GM19467 (cell line): ENCODE data around the gene WIPI1.

Experiments used
- ATAC-seq: cut with Tn5 transposase; IDR thresholded peaks from one replicate; pipeline ENCODE4 v1.9.1; 2021; ENCODE audit warnings: mild to moderate bottlenecking, moderate library complexity; ENCODE audit not compliant: unreplicated experiment

Gene WIPI1

DNA sequence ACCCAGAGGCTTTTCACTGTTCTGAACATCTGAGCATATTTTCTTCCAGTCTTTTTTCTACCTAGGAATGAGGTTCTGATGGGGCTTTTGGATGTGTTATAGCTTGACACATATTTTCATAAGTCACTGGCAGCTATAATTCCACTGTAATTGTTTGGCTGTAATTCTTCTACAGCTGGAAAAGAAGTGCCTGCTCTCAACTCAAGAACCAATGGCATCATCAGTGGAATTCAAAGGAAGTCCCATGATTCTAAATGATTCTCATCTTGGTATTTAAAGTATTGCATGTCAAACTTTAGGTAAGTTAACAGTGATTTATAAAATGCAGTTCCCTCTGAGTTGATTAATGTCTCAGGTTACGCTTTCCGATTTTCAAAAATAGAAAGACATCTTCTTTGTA is 16.8 kb downstream of the WIPI1 start:
- ATAC-seq: no peak

DNA sequence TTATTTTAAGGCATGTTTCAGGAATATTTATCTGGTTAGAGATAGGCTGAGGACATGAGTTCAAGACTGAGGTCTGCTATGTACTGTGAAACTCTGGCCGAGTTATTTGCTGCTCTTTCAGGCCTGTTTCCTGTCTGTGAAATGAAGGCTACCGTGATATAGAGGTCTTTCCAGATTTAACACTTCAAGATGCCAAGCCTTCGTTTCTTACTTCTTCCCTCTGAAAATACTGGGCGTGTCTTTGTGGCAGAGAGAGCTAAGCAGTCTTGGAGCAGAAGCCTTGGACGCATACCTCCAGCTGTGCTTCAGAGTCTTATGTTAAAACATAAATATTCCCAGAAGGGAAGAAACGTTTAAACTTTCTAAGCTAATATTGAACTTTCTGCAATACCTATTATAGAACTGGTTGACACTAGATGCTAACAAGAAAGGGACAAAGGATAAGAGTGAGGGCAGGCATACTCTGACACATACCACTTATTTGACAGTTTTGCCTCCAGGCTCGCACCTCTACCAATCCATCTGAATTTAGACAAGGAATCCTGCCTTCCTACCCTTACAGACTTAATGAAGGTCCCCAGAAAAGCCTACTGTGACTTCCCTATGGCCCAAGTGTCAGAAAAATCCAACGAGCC is 17.5 kb downstream of the WIPI1 start:
- ATAC-seq: no peak

DNA sequence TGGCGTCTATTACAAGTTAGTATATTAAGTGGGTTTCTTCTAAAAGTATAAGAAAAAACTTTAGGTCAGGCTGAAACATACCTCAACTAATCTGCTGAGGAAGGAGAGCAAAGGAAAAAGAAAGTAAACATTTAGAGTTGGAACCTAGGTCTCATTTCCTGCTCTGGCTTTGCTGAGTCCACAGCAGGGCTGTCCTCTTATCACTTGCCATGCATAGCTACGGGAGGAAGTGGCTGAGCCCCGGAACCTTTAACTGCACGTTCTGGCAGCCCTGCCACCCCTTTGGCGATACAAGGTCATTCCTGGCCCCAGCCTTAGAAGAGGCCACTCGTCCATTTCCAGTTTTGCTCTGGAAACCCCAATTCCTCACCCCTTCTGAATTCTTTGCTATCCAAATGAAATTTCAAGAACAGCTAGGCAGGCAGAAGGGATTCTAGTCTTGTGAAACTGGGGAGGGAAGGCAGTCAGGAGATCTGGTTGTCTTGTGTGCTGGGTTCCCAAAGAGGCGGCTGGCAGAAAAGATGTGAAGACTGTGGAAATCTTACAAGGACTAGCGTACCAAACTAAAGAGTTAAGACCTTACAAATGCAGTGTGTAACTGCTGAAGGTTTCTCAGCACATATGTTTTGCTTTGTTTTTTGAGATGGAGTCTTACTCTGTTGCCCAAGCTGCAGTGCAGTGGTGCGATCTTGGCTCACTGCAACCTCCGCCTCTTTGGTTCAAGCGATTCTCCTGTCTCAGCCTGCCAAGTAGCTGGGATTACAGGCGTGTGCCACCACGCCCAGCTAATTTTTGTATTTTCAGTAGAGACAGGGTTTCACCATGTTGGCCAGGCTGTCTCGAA is 19.1 kb downstream of the WIPI1 start:
- ATAC-seq: peak; percentile 84

DNA sequence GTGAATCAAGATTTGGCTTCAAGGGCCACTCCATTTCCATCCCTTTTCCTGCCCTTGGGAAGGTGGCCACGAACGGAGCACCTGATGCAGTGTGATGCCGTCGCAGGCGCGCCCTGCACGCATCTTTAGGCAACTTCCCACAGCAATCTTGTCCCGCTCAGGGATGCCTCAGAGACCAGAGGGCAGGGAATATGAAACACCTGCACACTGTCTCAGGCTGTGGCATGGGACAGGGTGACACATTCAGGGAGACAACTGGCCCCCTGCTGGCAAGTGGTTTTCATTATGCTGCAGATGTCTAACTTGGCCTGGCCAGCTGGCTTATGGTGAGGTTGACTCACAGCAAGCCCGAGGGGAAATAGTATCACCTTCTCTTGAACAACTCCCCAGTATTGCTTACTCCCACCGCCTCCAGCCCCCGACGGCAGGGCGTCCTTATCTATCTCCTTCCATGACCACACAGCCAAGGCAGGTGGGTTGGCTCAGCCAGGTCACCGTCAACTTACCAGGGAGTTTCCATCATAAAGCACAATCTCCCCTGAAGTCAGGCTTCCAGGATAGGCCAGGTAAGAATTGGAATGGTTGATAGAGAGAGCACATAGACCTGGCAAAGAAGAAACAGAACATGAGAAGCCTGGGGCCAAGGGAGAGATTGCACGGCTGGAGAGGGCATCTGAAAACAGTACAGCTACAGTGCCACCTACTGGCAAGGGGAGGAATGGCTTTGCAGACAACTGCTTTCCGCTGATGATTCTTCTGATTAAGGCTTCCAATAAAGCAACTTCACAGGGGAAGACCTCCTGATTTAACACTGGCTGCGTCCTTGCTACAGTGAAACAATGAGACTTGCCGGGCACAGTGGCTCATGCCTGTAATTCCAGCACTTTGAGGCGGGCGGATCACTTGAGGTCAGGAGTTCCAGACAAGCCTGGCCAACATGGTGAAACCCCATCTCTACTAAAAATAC is 21.1 kb downstream of the WIPI1 start:
- ATAC-seq: no peak

DNA sequence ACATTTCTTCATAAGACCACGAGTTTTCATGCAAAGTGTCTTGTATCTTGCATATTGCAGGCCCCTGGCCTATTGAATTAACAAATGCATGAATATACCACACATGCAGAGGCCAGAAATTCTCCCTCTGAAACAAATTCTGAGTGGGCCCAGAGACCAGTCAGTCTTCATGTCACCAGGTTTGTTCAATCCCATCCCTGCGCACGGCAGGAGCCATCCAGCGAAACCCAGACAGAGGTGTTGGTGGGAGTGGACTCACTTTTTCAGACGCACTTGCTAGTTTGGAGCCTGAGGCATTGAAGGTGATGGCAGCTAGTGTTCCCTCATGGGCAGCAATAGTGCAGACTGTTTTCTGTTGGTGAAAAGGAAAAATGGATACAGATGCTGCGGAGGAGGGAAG is 21.9 kb downstream of the WIPI1 start:
- no peak for ATAC-seq

DNA sequence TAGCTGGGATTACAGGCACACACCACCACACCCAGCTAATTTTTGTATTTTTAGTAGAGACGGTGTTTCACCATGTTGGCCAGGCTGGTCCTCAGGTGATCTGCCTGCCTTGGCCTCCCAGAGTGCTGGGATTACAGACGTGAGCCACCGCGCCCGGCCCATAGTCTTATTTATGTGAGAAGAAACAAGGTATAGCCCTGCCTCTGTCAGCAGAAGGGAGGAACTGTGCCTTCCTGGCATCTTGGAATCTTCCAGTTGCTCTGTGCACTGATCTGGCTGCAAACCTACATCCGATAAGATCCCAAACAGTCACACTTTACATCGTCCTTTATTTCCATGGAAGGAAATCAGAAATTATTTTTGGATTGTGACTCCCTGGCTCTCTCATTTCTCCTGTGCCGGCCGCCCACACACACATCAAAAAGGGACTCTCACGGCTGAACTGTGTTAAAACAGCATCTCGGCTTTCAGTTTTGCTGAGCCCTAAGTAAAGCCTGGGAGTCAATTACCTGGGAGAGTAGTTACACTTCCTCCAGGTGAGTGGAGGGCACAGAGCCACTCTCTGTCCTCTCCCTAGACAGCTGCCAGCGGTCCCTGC is 23.3 kb downstream of the WIPI1 start:
- ATAC-seq: no peak

DNA sequence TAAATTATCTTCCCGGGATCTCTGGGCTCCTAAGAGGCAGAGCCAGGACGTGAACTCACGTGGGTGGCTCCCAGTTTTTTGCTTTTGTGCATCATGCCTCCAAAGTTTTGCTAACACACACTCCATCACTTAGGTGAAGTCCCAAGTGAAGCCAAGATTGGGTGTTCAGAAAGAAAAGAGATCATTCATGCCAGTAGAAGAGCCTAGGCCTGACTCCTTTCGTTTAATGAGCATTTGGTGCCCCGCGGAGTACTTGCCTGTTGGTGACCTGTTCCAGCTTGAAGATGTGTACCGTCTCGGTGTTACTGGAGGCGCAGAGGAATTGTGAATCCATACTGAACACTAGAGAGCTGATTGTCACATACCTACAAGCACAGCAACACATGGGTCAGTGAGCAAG is 24.1 kb downstream of the WIPI1 start:
- no peak for ATAC-seq

DNA sequence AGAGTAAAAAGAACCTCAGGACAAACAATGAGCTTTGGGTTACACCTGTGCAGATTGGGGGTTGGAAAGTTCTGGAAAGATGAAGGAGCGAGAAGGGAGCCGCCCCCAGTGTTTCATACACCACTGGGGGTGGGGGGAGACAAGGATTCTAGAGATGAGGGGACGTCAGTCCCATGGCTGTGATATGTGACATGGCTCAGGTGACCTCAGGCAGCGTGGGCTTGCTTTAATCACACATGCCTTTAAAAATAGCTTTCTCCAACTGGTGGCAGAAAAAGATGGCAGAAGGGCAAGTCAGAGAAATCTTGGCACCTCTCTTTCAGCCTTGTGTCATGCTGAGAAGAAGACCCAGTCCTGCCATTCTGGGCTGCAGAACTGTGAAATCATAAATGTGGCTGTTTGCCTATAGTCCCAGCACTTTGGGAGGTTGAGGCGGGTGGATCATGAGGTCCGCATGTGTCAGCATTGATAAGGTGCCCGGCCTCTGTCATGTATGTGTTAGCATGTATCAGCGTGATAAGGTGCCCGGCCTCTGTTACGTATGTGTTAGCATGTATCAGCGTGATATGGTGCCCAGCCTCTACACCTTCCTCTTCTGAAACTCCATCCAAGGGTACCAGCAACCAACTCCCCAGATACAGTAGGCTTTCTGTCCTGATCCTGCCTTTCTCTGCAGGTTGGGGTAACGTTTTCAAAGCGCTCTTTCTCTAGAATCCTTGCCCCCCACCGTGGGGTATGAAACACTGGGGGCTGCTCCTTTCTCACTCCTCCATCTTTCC is 25.0 kb downstream of the WIPI1 start:
- ATAC-seq: no peak

DNA sequence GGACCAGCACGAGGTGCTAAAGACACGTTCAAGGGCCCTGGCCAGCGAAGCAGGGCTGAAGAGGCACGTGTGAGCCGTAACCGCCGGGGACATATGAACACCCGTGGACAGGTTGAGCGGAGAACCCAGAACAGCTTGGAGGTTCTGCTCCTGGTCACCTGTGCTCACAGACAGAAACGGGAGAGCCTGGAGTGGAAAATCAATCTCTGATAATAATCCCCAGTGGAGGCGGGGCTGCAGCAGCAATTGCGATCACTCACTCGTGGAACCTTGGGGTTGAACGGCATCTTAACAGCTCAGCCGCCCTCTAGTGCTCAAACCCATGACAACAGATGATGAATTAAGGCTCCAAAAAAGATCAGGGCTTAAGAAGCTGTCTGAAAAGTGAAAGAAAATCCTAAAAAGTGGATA is 25.6 kb downstream of the WIPI1 start:
- no peak for ATAC-seq

DNA sequence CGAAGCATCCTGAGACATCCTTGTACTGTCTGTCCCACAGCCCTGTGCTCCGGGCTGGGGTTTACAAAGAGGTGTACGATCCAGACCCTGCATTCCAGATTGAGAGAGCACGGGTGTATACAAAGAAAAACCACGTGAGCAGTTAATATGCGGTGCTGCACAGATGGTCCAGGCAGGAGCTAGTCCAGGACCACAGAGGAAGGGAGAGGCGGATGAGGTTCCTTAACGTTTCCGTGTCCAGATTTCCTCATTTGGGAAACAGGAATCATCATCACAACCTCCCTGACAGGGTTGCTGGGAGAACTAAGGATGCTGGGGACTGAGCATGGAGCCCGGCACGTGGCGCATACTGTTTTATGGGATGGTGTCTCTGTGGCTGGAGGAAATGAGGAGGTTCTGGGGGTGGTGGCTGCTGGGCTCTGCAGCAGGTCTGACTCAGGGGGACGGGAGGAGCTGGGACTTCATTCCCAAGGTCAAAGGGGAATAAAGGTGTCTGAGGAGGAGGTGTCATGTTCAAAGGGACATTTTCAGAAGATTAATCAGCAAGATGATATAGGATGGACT is 26.2 kb downstream of the WIPI1 start:
- no peak for ATAC-seq

DNA sequence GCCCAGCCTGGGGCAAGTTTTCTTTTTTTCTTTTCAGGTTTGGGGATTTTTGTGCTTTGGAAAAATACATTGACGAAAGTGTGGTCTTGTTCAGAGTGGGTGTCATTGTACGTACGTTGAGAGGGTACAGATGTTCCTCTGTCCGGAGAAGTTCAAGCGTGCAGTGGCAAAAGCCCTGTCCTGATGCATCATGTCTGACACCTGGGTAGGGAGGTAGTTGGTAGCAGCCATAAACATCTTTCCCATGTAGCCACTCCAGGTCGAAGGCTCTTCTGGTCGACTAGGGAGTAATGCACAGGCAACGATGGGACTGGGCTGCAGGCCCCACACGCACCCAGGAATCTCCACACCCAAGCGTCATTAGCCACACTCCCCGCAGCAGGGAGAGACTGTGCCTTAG is 27.4 kb downstream of the WIPI1 start:
- no peak for ATAC-seq

DNA sequence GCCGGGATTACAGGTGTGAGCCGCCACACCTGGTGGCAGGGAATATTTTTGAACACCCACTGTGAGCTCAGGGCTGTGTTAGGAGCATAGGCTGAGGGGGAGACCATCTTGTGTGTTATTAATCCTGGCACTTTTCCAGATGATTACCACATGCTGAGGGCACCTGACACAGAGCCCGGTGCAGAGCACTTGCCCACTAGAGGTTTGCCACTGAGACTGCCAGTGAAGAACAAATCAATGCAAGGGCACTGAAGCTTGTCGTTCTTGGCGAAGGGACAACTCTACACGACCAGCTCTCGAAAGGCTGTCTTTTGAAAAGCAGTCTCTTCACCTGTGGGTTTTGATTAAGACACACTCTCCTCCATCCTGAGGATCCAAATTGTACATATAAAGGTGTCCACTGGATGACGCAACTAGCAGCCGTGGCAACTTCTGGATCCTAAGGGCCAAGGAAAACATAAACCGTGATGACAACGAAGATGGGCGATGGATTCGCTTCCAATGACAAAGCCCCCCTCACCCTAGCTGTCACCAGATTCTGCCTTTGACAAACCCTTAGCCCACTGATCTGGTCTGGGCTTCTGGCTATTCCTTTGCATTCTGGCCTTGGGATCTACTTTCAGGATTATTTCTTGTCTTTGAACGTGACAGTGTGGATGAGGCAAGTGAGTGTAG is 28.7 kb downstream of the WIPI1 start:
- ATAC-seq: no peak

DNA sequence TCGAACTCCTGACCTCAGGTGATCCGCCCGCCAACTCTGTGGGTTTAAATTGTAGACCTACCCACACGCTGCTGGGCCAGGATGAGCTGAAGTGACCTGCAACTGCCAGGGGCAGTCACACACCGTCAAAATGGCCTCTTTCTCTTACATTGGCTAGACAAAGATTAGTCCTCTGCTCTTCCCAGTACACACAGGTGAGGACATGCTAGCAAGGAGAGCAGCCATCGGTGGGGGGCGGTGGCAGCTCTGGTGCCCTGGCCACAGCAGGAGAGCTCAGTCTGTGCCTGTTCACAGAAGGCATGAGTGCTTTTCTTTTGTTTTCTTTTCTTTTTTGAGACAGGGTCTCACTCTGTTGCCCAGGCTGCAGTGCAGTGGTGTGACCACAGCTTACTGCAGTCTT is 29.7 kb downstream of the WIPI1 start:
- no peak for ATAC-seq

DNA sequence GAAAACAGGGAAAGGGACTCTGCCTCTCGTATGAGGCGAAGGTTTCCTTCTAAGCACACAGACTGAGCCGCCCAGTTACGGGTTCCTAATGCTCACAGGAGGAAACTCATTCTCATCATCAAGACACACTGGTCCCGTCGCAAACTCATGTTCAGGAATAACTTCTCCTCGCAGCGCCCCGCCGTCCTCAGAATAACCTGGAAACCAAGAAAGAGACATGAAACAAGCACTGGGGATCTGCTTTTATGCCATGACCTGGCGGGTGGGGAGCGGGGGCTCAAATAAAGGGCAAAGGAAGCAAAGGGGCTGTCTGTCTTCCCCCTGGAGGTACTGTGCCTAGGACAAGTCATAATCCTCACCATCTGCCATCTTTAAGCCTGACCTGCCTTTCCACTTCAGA is 31.3 kb downstream of the WIPI1 start:
- ATAC-seq: no peak

DNA sequence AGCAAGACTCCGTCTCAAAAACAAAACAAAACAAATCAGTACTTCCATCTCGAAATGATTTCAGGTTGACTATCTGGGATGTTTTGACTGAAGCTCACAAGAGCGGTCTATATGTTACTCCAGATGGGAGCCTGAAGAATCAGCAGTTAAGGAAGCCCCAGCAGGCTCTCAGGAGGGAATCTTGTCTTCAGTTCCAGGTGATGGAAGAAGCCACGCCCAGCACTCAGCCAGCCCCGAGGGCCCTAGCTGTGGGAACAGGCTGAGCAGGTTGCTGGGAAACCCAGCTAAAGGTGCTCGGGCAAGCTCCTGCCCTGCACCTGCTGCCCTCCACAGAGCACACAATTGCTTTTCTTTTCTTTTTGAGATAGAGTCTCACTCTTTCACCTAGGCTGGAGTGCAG is 32.4 kb downstream of the WIPI1 start:
- ATAC-seq: no peak

DNA sequence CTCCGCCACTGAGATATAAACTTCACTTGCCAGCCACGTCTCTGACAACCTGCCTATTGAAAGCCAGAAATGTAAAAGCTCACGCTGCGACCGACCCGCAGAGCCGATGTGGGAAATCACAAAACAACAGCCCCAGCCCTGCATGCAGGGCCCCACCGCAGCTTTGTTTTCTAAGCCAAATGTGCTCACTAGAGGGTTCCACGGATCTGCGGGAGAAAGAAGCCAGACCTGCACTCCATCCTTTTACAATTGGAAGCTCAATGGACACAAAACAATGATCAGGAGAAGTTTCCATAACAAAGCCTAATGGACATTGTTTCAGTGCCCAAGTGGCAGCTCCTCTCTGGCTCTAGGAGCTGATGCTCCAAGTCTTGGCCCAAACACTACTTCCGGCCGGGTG is 33.1 kb downstream of the WIPI1 start:
- ATAC-seq: no peak

DNA sequence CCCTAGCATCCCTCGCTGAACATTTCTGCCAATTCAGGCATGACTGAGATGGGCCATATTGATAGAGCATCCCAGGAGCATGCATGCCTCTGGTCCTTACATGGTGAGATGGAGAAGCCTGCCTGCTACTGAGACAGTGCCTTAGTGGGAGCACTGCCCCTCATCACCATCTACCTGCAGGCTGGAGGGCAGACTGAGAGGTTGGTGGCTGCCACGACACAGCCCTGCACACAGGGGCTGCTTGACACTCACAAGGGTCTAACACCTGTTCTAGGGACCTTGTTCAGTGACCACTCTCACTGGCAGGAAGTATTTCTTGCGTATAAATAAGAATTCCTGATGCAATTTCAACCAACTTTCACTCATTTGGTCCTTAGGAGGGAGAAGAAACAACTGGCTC is 34.0 kb downstream of the WIPI1 start:
- ATAC-seq: no peak

DNA sequence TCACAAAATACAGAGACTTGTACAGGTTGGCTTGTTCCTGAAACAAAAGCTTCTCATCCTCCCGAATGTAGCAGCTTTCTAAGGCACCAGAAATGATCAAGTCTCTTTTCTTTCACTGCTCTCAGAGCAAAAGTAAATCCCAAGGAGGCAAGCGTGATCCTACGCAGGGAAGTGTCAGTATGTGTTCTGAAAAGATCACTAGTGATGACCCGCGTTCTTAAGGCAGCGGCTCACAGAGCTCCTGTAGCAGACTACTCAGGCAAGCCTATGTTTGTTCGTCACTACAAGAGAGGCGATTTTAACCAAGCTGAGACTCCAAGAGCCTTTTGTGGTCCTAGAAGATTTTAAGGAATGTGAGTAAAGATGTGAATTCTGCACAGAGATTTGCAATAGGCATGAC is 34.5 kb downstream of the WIPI1 start:
- no peak for ATAC-seq

DNA sequence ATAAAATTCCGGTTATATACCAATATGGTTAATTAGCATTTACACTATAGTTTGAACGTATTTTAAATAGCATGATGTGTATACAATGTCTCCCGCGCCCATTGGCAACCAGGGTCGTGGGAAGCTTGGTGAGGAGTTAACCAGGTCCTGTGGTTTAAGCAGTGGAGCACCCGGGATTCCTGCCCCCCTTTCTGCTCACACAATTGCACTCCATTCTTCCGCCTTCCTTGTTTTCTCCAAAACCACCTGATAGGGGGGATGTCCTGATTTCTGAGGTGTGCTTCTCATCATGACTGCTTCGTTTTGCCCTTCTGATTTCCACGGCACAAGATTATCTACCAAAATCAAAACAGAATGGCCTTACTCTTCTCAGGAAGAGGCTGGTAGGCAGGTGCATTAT is 35.8 kb downstream of the WIPI1 start:
- no peak for ATAC-seq
